ENCODE measurements around the gene MEF2C.

DNA sequence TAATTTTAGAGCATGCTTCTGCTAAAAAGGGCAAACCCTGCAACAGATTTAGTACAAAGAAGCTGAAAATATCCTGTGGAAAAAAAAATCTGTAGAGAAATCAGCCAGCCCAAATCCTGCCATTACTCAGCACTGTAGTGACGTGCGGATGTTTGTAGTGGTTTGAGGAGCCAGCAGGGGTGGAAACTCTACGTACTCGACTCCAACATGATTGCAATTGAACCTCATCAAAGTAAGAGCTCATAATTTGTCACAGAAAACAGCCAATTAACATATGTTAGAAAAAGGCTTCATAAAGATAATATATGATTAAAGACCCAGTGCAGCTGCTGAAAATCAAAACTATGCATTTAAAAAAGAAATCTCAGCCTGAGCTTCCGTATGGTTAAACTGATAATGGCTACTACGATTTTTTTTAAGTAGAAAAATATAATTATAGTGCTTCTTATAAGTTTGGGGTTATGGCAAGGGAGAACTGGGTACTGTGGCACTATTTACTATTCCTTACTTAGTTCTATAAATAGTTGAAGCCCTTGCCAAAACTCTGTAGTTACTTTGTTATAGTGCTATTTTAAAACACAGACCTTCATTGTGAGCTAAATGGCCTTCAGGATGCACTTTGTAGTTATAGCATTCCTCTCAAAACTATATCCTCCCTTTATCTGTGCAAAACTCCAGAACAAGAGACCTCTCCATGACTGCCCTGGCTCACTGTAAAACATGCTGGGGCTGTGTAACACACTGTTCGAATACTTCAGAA, 49.4 kb downstream of the MEF2C start:
- TF ChIP-seq MAZ (IDR thresholded peaks at IDR 0.05; ENCODE audit: borderline replicate concordance, low read depth, low read length) (no peak), MAZ (CRISPR knock-in tag; IDR thresholded peaks at IDR 0.05; ENCODE audit: low read depth) (no peak), RNF2 (conservative IDR thresholded peaks at IDR 0.05; ENCODE audit: low read depth) (no peak), ZNF180 (CRISPR knock-in tag; IDR thresholded peaks at IDR 0.05; ENCODE audit: borderline replicate concordance, low read depth) (no peak)
- TF ChIP-seq, protein P1, sequence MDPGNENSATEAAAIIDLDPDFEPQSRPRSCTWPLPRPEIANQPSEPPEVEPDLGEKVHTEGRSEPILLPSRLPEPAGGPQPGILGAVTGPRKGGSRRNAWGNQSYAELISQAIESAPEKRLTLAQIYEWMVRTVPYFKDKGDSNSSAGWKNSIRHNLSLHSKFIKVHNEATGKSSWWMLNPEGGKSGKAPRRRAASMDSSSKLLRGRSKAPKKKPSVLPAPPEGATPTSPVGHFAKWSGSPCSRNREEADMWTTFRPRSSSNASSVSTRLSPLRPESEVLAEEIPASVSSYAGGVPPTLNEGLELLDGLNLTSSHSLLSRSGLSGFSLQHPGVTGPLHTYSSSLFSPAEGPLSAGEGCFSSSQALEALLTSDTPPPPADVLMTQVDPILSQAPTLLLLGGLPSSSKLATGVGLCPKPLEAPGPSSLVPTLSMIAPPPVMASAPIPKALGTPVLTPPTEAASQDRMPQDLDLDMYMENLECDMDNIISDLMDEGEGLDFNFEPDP (CRISPR knock-in tag; conservative IDR thresholded peaks at IDR 0.05) = no peak
